Measurements from ENCODE around the gene TUBG1. TPM values are rescaled to one million over a fixed set of nuclear protein-coding genes. Genes with fewer than 3 reads are reported as not detected.

The TUBG1 gene
- total and polyA plus RNA-seq, 9 of the 15 experiments (the other 6 are each of a cell fraction or from before 2014, with no cell fraction given) = 33.1 to 147 (median 66.0) TPM

- TF ChIP-seq REST (IDR thresholded peaks at IDR 0.05; ENCODE audit: borderline replicate concordance) (peak; percentile 93), REST (CRISPR knock-in tag; IDR thresholded peaks at IDR 0.05; ENCODE audit: low read depth) (0 out of 2 replicates have a peak, but pooled peaks have one; percentile 10), MTA3 (IDR thresholded peaks at IDR 0.05; ENCODE audit: borderline replicate concordance) (no peak; the same call in 1 of the 2 replicates), MLLT1 (IDR thresholded peaks at IDR 0.05) (no peak), LEF1 (IDR thresholded peaks at IDR 0.05) (no peak), CBX2 (IDR thresholded peaks at IDR 0.05; ENCODE audit: insufficient read depth, low read length, poor library complexity, severe bottlenecking) (no peak), NRF1 (conservative IDR thresholded peaks at IDR 0.05 in 1 of 2, IDR thresholded peaks at IDR 0.05 in 1 of 2) (peak; percentile 98), TFAM (CRISPR knock-in tag; conservative IDR thresholded peaks at IDR 0.05) (no peak), ERF (CRISPR knock-in tag; IDR thresholded peaks at IDR 0.05) (no peak), ELF1 (tag; IDR thresholded peaks at IDR 0.05) (peak; percentile 77), BDP1 (IDR thresholded peaks at IDR 0.05; ENCODE audit: insufficient read depth, insufficient read length) (no peak), ZBTB12 (CRISPR knock-in tag; IDR thresholded peaks at IDR 0.05) (no peak), E2F3 (CRISPR knock-in tag; IDR thresholded peaks at IDR 0.05) (no peak), NCOA6 (IDR thresholded peaks at IDR 0.05) (no peak), ZNF780A (CRISPR knock-in tag; IDR thresholded peaks at IDR 0.05) (no peak), SIN3A (IDR thresholded peaks at IDR 0.05; ENCODE audit: borderline replicate concordance in 2 of 2, control insufficient read depth in 1 of 2, low read depth in 2 of 2, low read length in 2 of 2) (peak in 1 of 2 experiments; percentile 66; a peak in 3 of 4 replicates), EHMT2 (IDR thresholded peaks at IDR 0.05) (no peak), MCM5 (IDR thresholded peaks at IDR 0.05; ENCODE audit: low read depth) (no peak), ATF7 (IDR thresholded peaks at IDR 0.05) (0 out of 2 replicates have a peak, but pooled peaks have one; percentile 33)
Measured at GRCh38 chr17:42566883-42567573, 42.5 kb upstream of the TUBG1 start, which contains the start of gene MLX (continued).
